NCI-H1105 (cell line): ENCODE data around the gene KIF14.
A peak's percentile ranks its signal among the peaks of the same experiment; 100 is the strongest.

ENCODE experiments used
- DNase-seq: peaks from one replicate; lab custom pipeline; 2025; lab: John Stamatoyannopoulos, UW

Gene KIF14

GRCh38 chr1:200620273-200621131, at the start of gene KIF14:
TSS of gene KIF14 (minus strand) at chr1:200620751. CDS start at chr1:200618723, 2,028 bp downstream.
- peak; percentile 94 for DNase-seq

- DNase-seq: peak; percentile 93
Measured at GRCh38 chr1:200669314-200670241, 49.0 kb upstream of the KIF14 start, which contains the start of gene DDX59. TSS of gene DDX59 (minus strand) at chr1:200669907. CDS start at chr1:200666740, 3,167 bp downstream.

GRCh38 chr1:200668514-200669313, 48.2 kb upstream of the KIF14 start:
- DNase-seq: no peak

- DNase-seq: no peak
Measured at GRCh38 chr1:200666309-200666708, 45.8 kb upstream of the KIF14 start.

- no peak for DNase-seq
Measured at GRCh38 chr1:200665861-200666260, 45.3 kb upstream of the KIF14 start.

- no peak for DNase-seq
Measured at GRCh38 chr1:200660719-200661118, 40.2 kb upstream of the KIF14 start.

- no peak for DNase-seq
Measured at GRCh38 chr1:200659269-200659668, 38.7 kb upstream of the KIF14 start.

- no peak for DNase-seq
Measured at GRCh38 chr1:200658037-200658818, 37.7 kb upstream of the KIF14 start.

- DNase-seq: no peak
Measured at GRCh38 chr1:200654660-200655059, 34.1 kb upstream of the KIF14 start.

- no peak for DNase-seq
Measured at GRCh38 chr1:200653022-200653462, 32.5 kb upstream of the KIF14 start.

- DNase-seq: no peak
Measured at GRCh38 chr1:200652378-200652777, 31.8 kb upstream of the KIF14 start.

GRCh38 chr1:200646515-200646914, 26.0 kb upstream of the KIF14 start:
- DNase-seq: no peak

- no peak for DNase-seq
Measured at GRCh38 chr1:200644021-200644420, 23.5 kb upstream of the KIF14 start.

GRCh38 chr1:200642481-200642880, 21.9 kb upstream of the KIF14 start:
- no peak for DNase-seq

GRCh38 chr1:200640963-200641401, 20.4 kb upstream of the KIF14 start:
- DNase-seq: no peak

GRCh38 chr1:200640373-200640962, 19.9 kb upstream of the KIF14 start:
- DNase-seq: no peak

GRCh38 chr1:200638073-200638472, 17.5 kb upstream of the KIF14 start:
- no peak for DNase-seq

- no peak for DNase-seq
Measured at GRCh38 chr1:200636681-200637080, 16.1 kb upstream of the KIF14 start.

GRCh38 chr1:200634261-200635122, 13.9 kb upstream of the KIF14 start:
- no peak for DNase-seq
